GM19467 (cell line): ENCODE results near the gene CDKN1B.
"Not testable (repeated sequence)": the region's sequence is repeated elsewhere in the genome, so short reads cannot be mapped to it uniquely, and the experiment has no call there.

Experiments
- ATAC-seq: cut with Tn5 transposase; IDR thresholded peaks from one replicate; pipeline ENCODE4 v1.9.1; 2021; ENCODE audit warnings: mild to moderate bottlenecking, moderate library complexity; ENCODE audit not compliant: unreplicated experiment

CDKN1B gene

DNA sequence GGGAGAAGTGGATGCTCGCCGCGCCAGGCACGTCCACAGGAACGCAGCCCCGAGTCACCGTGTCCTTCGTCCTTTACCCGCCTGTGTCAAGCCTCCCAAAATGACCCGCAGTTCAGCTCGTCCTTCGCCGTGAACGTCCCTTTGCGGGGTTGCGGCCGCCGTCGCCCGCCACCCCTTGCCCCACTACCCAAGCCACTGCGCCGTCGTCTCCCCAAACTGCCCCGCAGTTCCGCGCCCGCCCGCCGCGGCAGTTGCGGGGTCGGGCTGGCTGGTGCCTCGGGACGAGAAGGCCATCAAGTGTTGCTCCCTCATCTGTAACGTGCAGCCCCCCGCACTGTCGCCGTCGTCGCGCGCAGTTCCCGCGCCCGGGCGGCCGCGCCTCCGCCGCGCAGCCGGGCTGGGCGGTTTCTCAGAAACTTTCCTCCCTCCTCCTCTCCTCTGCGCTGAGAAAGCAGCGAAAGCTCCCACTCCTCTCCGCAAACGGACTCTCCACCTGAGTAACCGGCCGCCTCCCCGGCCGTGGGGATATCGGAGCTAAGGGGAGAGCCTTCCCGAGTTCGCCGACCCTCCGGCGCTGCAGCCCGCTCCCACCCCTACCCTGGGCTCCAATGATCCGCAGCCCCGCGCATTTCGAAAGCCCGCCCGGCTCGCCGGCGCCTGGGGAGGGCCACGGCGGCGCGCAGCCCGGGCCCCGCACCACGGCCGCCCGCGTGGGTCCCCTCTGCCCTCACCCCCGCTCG is 6.7 kb downstream of the CDKN1B start:
- no peak for ATAC-seq

DNA sequence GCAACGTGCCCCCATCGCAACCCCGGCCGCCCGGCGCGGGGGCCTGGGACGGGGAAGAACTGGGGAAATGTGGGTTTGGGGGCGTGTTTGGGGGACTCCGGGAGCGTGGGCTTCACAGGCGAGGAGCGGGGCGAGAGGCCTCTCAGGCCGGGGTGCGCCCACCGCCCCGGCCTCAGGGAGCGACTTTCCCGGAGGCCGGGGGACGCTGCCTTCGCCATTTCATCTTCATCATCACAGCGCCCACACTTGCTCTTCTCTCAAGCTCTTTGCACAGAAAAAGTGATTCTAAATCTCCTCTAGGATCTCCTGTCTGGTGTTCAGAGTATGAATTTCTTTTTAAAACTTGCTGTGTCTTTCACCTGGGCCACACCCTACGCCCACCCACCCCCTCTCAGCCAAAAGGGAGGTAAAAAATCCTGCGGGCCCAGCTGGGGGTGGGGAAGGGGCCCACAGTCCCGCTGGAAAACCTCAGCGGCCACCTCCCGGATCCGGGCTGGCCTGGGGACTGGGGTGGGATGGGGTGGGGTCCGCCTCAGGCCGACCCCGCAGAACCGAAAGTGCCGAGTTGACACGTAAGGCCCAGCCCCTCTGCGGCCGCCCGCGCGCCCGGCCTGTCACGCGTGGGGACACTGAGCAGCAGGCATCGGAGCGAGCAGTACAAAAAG is 7.4 kb downstream of the CDKN1B start:
- peak; percentile 6 for ATAC-seq

DNA sequence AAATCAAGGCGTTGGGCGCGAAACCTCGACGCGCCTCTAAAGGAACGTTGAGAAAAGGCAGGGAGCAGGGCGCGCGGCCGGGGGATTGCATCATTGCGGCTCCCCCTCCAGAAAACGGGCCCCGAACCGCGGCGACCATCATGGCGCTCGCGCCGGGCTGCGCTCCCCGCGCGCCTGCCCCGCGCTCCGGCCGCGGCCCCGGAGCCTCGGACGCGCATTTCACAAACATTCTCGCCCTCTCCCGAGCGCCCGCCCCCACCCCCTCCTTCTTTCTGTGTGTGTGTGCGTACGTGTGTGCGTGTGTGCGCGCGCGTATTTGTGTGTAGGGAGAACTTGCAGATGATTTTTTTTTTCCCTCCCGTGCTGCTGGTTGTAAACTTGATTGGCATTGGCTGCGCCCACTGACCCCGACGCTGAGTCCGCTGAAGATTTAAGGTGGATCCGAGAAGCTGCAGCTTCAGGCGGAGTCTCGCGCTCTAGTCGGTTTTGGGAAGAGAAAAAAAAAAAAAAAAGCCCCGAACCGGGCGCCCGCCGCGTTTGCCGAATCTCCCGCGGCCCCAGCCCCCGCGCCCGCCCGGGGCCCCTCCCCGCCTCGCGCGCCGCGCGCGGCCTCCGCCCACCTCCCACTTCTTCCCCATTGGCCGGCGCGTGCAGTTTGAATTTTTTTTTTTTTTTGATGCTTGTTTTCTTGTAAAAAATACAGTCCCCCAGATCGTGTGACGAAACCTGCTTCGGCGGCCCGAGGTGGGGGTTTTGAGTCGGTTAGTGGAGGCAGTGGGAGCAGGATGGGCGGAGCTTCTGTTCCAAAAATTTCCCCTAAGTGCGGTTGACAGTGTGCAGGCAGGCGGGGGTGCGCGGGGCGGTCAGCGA is 8.2 kb downstream of the CDKN1B start:
- ATAC-seq, result peak; percentile 47

DNA sequence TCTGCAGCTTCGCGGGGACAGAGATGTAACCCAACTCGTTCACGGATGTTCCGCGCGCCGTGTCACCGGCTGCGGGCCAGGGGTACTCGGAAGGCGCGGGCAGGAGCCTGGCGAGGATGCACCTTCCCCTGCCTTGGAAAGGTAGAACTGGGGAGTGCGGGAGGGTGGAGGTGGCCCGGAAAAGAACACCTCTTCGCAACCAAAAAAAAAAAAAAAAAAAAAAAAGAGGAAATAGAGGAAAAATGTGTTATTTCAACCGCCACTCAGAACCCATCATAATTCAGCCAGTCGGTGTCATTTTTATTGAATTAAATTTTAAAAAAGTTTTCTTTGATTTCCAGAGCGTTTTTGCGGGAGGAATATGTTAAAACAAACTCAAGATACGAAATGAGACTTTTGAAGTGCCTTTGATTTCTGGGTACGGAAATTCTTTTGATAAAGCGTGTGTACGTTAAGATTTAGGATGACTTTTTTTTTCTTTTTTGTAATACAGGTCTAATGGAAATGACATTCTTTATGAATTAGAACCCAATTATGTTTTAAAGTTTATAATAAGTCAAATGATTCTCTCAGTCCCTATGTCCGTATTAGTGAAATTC is 8.9 kb downstream of the CDKN1B start:
- ATAC-seq, result no peak

DNA sequence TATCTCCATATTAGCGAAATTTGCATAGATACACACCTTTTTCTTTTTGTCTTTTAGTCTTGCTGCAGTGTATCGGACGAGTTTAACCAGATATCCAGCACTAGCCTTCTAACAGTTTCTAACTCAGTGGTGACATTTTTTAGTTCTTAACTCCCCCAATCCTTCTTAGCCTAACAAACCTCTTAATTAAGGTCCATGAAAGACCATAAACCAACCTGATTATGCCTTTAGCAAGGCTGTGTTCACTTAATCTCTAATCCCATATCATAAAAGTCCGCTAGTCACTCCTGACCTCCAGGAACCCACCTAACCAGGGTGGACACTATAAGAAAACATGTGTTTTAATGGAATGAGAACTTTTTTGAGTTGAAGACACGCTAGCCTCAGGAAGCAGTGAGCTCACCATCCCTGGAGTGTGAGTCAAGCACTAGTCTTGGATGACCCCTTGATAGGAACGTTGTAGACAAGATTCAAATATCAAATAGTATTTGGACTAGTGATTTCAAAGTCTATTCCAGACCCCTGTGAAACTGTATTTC is 9.5 kb downstream of the CDKN1B start:
- no peak for ATAC-seq

DNA sequence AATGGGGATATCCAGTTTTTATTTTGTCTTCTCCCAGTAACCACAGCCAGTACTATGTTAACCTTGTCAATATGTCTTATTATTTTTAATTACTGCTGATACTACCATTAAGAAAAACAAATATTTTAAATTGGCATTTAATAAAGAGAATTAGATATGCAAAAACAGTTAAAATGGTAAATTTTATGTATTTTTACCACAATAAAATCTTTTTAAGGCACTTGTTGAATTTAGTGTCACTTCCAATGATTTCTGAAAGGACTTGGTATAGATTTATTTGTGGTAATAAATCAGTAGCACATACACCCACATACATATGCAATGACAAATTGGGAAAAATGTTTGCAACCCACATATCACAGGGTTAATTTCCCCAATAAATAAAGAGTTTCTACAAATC is 14.0 kb downstream of the CDKN1B start:
- ATAC-seq, result no peak

DNA sequence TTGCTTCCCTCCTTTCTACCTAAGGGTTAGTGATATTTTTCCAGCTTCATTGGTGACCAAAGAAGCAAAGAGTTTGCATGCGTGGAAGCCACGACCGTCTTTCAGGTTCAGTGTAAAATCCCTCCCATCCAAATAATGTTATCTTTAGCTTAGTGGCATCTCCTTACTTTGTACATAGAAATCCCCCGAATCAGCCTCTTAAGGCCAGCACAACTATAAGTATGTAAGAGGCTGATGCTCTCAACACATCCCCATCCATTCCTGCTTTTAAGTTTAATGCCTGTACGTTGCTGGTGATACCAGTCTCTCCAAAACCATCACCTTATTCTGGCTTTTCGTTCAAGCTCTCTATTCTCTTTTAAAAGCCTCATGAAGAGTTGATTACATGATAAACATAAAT is 14.6 kb downstream of the CDKN1B start:
- ATAC-seq, result no peak

DNA sequence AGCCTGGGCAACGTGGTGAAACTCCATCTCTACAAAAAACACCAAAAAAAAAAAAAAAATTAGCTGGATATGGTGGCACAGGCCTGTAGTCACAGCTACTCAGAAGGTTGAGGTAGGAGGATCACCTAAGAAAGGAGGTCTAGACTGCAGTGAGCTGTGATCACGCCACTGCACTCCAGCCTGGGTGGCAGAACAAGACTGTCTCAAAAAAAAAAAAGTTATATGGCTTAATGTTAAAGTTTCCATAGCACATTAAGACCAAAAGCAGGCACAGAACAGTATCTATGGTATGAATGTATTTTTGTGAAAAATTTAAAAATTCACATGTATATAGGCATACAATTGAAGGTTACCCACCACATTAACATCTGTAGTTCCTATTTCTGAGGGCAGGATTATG is 15.9 kb downstream of the CDKN1B start:
- no peak for ATAC-seq

DNA sequence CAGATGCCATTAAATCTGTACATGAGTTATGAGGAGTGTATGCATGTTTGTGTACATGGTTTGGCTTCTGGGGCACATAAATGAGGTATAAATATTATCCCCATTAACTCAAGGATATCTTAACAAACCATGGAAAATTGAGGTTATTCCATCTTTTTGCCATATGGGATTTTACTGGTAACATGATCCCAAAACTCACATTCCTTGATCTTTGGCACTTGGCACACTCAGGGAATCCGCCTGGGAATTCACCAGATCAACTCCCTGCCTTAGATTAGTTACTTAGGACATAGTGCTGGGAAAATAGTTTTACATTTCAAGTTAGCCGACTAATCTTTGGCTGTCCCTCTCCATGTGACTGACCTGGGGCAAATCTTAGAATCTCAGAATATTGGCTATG is 16.9 kb downstream of the CDKN1B start:
- ATAC-seq, result no peak

DNA sequence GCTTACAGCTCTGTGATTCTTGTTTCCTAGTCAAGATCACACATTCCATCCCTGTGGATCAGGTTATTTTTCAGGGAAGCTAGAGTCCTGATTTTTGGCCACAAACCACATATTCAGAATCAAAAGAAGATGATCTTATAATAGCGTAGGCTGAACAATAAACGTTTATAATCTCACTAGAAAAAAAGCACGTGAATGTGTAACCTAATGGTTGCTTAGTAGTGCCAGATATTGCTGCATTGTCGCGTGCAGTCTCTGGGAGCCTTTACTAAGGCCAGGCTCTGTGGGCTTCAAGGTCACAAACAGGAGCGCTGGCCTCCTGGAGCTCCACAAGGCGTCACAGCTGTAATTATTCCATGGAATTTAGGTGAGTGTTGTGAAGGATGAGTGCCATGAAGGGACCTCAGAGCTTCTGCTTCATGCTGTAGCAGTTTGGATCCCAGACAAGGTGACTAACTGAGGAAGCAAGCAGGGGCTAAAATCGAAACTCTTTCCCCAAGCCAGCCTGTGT is 17.4 kb downstream of the CDKN1B start:
- ATAC-seq, result no peak

DNA sequence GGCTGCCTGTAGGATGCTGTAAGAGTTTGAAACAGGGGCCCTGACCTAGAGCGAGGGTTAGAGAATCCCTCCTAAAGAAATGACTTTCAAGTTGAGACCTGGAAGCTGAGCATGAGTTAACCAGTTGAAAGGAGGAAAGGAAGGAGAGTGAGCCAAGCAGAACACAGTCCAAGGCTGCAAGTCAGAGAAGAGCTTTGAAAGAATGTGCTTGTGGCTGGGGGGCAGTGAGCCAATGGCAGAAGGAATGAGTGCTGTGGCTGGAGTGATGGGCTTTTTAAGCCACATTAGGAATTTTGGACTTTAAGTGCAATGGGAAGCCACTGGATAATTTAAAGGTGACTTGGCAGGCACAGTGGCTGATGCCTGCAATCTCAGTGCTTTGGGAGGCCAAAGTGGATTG is 18.1 kb downstream of the CDKN1B start:
- ATAC-seq, result no peak

DNA sequence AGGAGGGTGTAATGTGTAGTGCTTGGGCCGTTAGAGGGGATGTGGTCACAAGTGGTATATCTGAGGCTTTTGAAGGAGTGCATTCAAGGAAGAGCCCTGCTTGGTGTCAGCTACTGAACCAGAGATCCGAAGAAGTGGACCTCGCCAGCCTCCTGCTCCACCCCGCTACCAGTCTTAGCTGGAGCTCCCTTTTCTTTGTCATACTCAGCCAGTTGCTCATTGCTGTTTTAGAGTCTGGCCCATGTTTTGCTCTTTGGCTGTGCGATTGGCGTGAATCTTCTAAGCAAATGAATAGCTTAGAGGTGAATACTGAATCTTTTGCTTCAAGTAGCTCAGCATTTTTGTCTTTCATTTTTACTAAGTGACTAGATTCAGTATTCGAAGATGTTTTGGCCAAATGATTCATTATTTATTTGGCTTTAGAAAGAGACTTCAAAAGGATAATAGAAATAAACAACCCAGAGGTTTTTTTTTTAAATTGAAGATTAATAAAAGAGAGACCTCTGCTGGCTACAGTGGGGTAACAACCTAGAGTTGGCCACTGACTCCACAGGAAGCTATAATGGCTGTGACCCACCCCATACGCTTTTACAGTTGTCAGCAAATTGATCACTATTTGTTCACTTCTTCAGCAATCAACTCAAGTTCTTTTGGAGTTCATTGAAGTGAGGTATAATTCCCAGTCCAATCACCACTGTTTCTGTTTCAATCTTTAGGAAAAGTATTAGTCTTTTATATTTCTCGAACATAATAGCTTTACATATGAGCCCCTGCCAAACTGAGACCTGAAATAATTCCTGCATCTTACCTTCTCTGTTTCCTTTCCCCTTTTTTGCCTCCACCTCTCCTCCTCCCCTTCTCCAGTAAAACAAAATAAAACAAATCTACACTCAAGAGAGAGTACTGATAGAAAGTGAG is 19.9 kb downstream of the CDKN1B start:
- ATAC-seq, result peak; percentile 64

DNA sequence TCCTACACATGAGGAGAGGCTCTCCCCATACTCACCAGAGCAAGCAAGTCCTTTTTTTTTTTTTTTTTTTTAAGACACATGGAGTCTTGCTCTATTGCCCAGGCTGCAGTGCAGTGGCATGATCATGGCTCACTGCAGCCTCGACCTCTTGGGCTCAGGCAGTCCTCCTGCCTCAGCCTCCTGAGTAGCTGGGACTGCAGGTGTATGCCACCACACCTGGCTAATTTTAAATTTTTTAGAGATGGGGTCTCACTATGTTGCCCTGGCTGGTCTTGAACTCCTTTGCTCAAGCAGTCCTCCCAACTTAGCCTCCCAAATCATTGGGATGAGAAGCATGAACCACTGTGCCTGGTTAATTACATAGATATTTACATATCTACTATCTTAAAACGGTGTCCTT is 21.0 kb downstream of the CDKN1B start:
- not testable (repeated sequence) for ATAC-seq

DNA sequence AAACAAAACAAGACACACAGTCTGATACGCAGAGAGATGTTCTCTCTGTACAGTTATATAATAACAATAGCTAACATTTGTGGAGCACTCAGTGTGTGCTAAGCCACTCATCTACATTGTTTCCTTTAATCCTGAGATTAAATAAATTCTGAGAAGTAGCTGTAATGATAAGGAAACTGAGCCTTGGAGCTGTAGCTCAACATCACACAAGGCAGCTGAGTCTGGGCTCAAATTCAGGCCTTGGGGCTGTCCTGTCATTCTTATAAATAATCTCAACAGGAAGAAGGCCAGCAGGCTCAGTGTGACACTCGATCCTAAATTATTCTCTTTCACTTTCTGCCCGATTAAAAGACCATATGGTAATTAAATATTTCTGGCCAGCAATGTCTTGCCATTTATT is 24.5 kb downstream of the CDKN1B start:
- ATAC-seq, result no peak

DNA sequence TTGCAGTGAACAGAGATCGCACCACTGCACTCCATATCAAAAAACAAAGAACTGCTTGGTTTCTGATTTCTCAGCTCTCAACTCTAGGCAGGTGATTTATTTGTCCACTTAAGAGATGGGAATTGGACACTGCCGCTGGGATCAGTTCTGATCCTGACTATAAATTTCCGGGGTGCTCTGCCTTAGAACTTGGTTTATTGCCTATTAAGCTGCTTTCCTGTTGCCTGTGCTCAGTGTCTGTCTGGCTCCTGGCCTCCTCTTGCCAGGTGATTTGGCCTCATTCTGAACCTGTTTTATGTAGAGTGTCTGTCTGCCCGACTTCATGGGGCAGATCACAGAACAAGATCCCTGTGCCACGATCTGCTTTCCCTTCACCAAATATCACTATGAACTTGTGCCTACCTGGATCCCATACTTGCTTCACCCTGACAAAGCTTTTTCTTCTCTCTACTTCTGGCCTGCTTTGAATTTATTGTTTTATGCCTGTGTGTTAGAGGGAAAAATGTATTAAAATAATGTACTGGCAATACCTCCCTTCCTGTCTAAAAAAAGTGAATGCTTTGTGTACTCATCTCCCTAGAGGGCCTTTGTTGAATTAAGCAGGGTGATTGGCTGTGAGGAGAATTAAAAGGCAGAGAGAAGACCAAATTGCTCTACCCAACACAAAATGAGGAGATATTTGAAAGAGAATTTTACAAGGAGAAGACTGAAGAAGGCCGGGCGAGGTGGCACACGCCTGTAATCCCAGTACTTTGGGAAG is 27.6 kb downstream of the CDKN1B start:
- ATAC-seq, result no peak

DNA sequence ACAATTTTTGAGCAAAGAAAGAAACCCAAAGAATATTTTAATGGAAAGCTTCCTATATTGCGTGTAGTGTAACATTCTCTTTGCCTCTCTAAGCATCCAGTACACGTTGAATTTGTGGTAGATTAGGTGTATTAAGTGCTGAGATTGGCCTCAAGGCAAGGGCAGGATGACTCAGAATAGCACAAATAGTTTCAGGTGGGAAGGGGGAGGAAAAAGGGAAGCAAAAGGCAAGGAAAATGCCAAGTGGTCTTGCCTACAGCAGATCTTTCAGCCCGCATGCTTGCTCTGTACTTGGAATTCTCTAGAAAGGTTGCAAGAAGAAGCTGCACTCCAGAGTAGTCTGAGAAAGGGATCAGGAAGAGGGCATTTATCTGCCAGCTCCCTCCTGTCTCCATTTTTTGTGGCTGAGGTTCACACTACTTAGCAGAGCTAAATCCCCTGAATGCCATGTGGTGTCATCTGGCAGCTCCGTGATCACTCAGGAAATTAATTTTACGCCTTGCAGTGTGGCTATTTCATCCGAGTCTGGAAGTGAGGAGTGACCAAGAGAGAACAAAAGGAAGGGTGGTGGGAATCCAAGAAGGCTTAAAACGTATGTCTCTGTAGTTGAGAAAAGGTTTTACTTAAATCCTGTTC is 28.5 kb downstream of the CDKN1B start:
- no peak for ATAC-seq

DNA sequence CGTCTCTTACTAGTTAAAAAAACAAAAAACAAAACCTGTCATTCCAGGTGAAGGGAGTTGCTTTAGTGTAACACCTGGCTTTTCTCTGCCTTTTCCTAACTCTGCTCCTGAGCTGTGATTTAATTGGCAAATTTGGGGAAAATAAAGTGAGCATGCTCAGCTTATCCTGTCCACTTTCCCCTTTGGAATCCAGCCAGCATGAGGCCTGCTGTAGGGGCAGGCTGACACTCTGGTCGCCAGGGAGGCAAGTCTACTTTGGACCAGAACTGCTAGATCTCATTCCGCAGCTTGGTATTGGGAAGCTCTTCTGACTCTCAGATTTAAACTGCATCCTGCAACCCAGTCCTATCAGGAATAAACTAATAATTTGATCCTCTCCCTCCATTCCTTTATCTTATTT is 30.1 kb downstream of the CDKN1B start:
- ATAC-seq, result no peak

DNA sequence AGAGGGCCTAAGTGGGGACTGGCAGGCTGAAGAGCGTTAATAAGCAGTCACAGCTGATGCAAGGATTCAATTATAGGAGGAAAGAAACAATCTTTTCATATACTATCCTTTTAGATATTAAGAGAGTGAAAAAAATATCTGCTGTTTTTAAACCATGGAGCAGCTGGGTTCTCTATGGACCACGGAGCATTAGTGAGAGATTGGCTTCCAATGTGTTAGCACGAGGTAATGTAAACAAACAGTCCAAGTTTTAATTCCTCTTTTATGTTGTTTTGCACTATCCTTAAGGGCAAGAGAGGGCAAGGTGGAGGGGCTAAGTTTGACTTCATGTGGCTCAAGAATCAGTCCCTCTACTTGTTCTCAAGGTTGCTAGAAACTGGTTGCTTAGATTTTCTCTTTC is 30.9 kb downstream of the CDKN1B start:
- ATAC-seq, result no peak

DNA sequence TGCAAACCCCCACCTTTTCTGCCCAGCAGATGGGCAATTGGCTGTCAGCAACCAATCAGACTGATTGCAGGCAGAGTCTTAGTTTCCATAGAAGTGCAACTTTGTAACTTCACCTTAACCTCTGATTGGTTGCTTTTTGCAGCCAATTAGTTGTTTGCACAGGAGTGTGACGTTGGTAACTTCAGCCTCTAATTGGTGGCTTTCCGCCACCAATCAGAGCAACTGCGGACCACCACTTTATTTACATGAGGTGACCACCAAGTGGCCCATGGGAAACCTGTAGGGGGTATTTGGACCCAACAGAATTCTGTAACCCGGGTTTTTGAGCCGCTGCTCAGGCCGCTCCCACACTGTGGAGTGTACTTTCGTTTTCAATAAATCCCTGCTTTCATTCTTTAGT is 32.3 kb downstream of the CDKN1B start:
- ATAC-seq, result no peak
